ENCODE data around the gene TTYH3.

GRCh38 chr7:2663121-2663886 is 31.5 kb downstream of the TTYH3 start:
- TF ChIP-seq CTCF (IDR thresholded peaks at IDR 0.05) (no peak), POLR2A (IDR thresholded peaks at IDR 0.05) (no peak)

Measured in thyroid gland (tissue), 4 donors.